Tongue (tissue), 2 donors: ENCODE results near the gene PLEKHJ1. TPM values are rescaled to one million over a fixed set of nuclear protein-coding genes. Genes with fewer than 3 reads are reported as not detected.

Source experiments
- DNase-seq: peaks from one replicate; pipeline ENCODE4 v3.0.0-alpha.2; 2015
- total RNA-seq: library from RNA; depleted of rRNA; stranded (reverse); fragments of >200 nt; gene quantifications from one replicate; pipeline ENCODE4 v1.2.3, GENCODE V29; 2014

Gene PLEKHJ1
- total RNA-seq, 1 donor from 2014 or later: 88.1 TPM

GRCh38 chr19:2234996-2235380 is 1.1 kb downstream of the PLEKHJ1 start:
- DNase-seq: no peak

GRCh38 chr19:2233601-2234280 is 2.4 kb downstream of the PLEKHJ1 start:
- no peak for DNase-seq

- no peak for DNase-seq
These were observed 3.6 kb downstream of the PLEKHJ1 start for GRCh38 chr19:2232286-2233151.

- no peak for DNase-seq
These were observed 4.4 kb downstream of the PLEKHJ1 start for GRCh38 chr19:2231621-2232221.

- no peak for DNase-seq
These were observed 5.2 kb downstream of the PLEKHJ1 start for GRCh38 chr19:2230807-2231533.

- no peak for DNase-seq
These were observed 6.0 kb downstream of the PLEKHJ1 start for GRCh38 chr19:2230033-2230531.

GRCh38 chr19:2229103-2230032 is 6.8 kb downstream of the PLEKHJ1 start:
- no peak for DNase-seq

GRCh38 chr19:2228157-2229030 is 7.7 kb downstream of the PLEKHJ1 start:
- no peak for DNase-seq

GRCh38 chr19:2227415-2228156 is 8.5 kb downstream of the PLEKHJ1 start:
- DNase-seq: no peak

- no peak for DNase-seq
These were observed 9.2 kb downstream of the PLEKHJ1 start for GRCh38 chr19:2226840-2227360.

GRCh38 chr19:2226051-2226839 is 9.9 kb downstream of the PLEKHJ1 start:
- DNase-seq: no peak

GRCh38 chr19:2225415-2226050 is 10.6 kb downstream of the PLEKHJ1 start:
- no peak for DNase-seq

GRCh38 chr19:2224754-2225349 is 11.3 kb downstream of the PLEKHJ1 start:
- DNase-seq: no peak

- no peak for DNase-seq
These were observed 12.2 kb downstream of the PLEKHJ1 start for GRCh38 chr19:2223959-2224358.

GRCh38 chr19:2223391-2223790 is 12.7 kb downstream of the PLEKHJ1 start:
- no peak for DNase-seq

- no peak for DNase-seq
These were observed 14.2 kb downstream of the PLEKHJ1 start for GRCh38 chr19:2221918-2222317.

GRCh38 chr19:2221250-2221831 is 14.8 kb downstream of the PLEKHJ1 start:
- no peak for DNase-seq
